CD4-positive, alpha-beta T cell treated with Interleukin-12 subunit alpha and Interleukin-12 subunit beta, for 1 hour (primary cell): ENCODE data around the gene BDKRB1.

Source experiments
- DNase-seq: peaks from one replicate; pipeline ENCODE4 v3.0.0-alpha.2; 2020

BDKRB1 gene

GRCh38 chr14:96285667-96286066 lies 29.7 kb downstream of the BDKRB1 start:
- DNase-seq, result no peak

GRCh38 chr14:96286251-96286650 lies 30.2 kb downstream of the BDKRB1 start:
- no peak for DNase-seq

- DNase-seq, result no peak
Observed at GRCh38 chr14:96287856-96288255, 31.8 kb downstream of the BDKRB1 start.

- DNase-seq, result no peak
Observed at GRCh38 chr14:96294246-96294645, 38.2 kb downstream of the BDKRB1 start.

GRCh38 chr14:96297000-96297399 lies 41.0 kb downstream of the BDKRB1 start:
- peak; percentile 25 for DNase-seq

- DNase-seq, result no peak
Observed at GRCh38 chr14:96297997-96298515, 42.0 kb downstream of the BDKRB1 start.

GRCh38 chr14:96299441-96299840 lies 43.4 kb downstream of the BDKRB1 start:
- no peak for DNase-seq

GRCh38 chr14:96303981-96304380 lies 48.0 kb downstream of the BDKRB1 start:
- DNase-seq, result no peak

GRCh38 chr14:96304956-96305355 lies 48.9 kb downstream of the BDKRB1 start:
- no peak for DNase-seq

GRCh38 chr14:96307434-96307833 lies 51.4 kb downstream of the BDKRB1 start:
- no peak for DNase-seq

- no peak for DNase-seq
Observed at GRCh38 chr14:96309133-96309895, 53.3 kb downstream of the BDKRB1 start.

GRCh38 chr14:96309896-96310330 lies 53.9 kb downstream of the BDKRB1 start:
- no peak for DNase-seq

- no peak for DNase-seq
Observed at GRCh38 chr14:96310906-96311305, 54.9 kb downstream of the BDKRB1 start.
